Measurements from ENCODE around the gene SLC24A4.
A peak's percentile ranks its signal among the peaks of the same experiment; 100 is the strongest.

The SLC24A4 gene

GRCh38 chr14:92404018-92404417, 81.1 kb downstream of the SLC24A4 start:
- peaks cover 15% of the 10 kb centered on the region for H3K9me3 ChIP-seq (ENCODE audit: control insufficient read depth, low read length)
- 75 to 80% methylated on average over 4 of the region's 4 CpGs for WGBS, 2 experiments (ENCODE audit: insufficient coverage in 2 of 2)
- H3K27ac ChIP-seq (ENCODE audit: low read depth, low read length, severe bottlenecking) = no peak overlapping the region
- H3K4me1 ChIP-seq (ENCODE audit: control insufficient read depth, insufficient read depth, low read length, poor library complexity, severe bottlenecking) = peaks cover 25% of the 10 kb centered on the region
- H3K4me3 ChIP-seq (ENCODE audit: extremely low read depth, insufficient read depth, low read length, poor library complexity, severe bottlenecking) = no peak overlapping the region
- no peaks in the 10 kb centered on the region for H3K36me3 ChIP-seq (ENCODE audit: control insufficient read depth, insufficient read depth, low read length)

DNA sequence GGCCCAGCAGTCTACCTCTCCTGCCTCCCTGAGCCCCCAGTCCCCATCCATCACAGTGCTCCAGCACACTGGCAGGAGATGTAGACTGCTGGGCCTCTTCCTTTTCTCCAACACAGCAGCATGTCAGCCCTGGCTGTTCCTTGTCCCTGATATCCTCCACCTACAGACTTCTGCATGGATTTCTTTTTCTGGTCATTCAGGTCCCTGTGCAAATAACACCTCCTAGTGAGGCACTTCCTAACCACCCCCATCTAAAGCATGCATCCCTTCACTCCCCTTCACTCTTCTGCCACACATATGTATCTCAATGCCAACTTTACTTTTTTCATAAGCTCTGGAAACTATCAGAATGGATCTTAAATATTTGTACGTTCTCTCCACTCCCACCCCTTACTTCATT, 81.5 kb downstream of the SLC24A4 start:
- 80 to 83% methylated on average over 1 of the region's 1 CpG for WGBS, 2 experiments (ENCODE audit: insufficient coverage in 2 of 2)
- Histone ChIP-seq H3K27ac (ENCODE audit: low read depth, low read length, severe bottlenecking) (no peak overlapping the region), H3K4me3 (ENCODE audit: extremely low read depth, insufficient read depth, low read length, poor library complexity, severe bottlenecking) (no peak overlapping the region), H3K36me3 (ENCODE audit: control insufficient read depth, insufficient read depth, low read length) (no peaks in the 10 kb centered on the region), H3K9me3 (ENCODE audit: control insufficient read depth, low read length) (peaks cover 15% of the 10 kb centered on the region), H3K4me1 (ENCODE audit: control insufficient read depth, insufficient read depth, low read length, poor library complexity, severe bottlenecking) (peaks cover 27% of the 10 kb centered on the region)

GRCh38 chr14:92404938-92405337, 82.0 kb downstream of the SLC24A4 start:
- H3K27ac ChIP-seq (ENCODE audit: low read depth, low read length, severe bottlenecking) = no peak overlapping the region
- H3K4me3 ChIP-seq (ENCODE audit: extremely low read depth, insufficient read depth, low read length, poor library complexity, severe bottlenecking) = no peak overlapping the region
- no peaks in the 10 kb centered on the region for H3K36me3 ChIP-seq (ENCODE audit: control insufficient read depth, insufficient read depth, low read length)
- 100% methylated on average over 2 of the region's 2 CpGs; no CpG with 5 or more reads in 1 of the 2 experiments for WGBS, 2 experiments (ENCODE audit: insufficient coverage in 2 of 2)
- H3K9me3 ChIP-seq (ENCODE audit: control insufficient read depth, low read length) = peaks cover 15% of the 10 kb centered on the region
- H3K4me1 ChIP-seq (ENCODE audit: control insufficient read depth, insufficient read depth, low read length, poor library complexity, severe bottlenecking) = peaks cover 27% of the 10 kb centered on the region

GRCh38 chr14:92407410-92407809, 84.4 kb downstream of the SLC24A4 start:
- H3K27ac ChIP-seq (ENCODE audit: low read depth, low read length, severe bottlenecking) = no peak overlapping the region
- peaks cover 15% of the 10 kb centered on the region for H3K9me3 ChIP-seq (ENCODE audit: control insufficient read depth, low read length)
- H3K36me3 ChIP-seq (ENCODE audit: control insufficient read depth, insufficient read depth, low read length) = no peaks in the 10 kb centered on the region
- no peak overlapping the region for H3K4me3 ChIP-seq (ENCODE audit: extremely low read depth, insufficient read depth, low read length, poor library complexity, severe bottlenecking)
- peaks cover 15% of the 10 kb centered on the region for H3K4me1 ChIP-seq (ENCODE audit: control insufficient read depth, insufficient read depth, low read length, poor library complexity, severe bottlenecking)
- WGBS, 2 experiments (ENCODE audit: insufficient coverage in 2 of 2) = no CpG with 5 or more reads among the region's 1 CpG

- Histone ChIP-seq H3K36me3 (ENCODE audit: control insufficient read depth, insufficient read depth, low read length) (no peaks in the 10 kb centered on the region), H3K4me1 (ENCODE audit: control insufficient read depth, insufficient read depth, low read length, poor library complexity, severe bottlenecking) (peaks cover 15% of the 10 kb centered on the region), H3K4me3 (ENCODE audit: extremely low read depth, insufficient read depth, low read length, poor library complexity, severe bottlenecking) (no peak overlapping the region), H3K27ac (ENCODE audit: low read depth, low read length, severe bottlenecking) (peak overlapping the region; percentile 60), H3K9me3 (ENCODE audit: control insufficient read depth, low read length) (peaks cover 9% of the 10 kb centered on the region)
- 94 to 98% methylated on average over 5 to 6 of the region's 6 CpGs for WGBS, 2 experiments (ENCODE audit: insufficient coverage in 2 of 2)
These were observed 86.1 kb downstream of the SLC24A4 start for GRCh38 chr14:92409043-92409442.

DNA sequence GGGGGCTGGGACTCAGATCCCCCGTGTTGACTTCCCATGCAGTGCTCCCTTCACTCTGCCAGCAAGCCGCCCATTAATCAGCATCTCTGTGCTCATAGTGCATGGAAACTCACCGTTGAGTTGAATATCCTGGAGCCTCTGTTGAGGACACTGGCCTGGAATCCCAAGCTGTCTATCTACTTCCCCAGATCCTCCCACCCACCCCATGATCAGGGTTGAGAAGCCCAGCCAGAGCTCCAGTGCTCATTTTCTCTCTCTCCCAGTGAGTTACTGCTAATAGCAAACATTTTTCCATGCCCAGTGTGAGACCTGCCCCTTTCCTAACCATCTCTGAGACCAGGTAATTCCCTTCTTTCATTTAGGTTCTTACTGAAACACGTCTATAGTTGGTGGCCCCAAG, 88.2 kb downstream of the SLC24A4 start:
- 80 to 90% methylated on average over 3 to 4 of the region's 4 CpGs for WGBS, 2 experiments (ENCODE audit: insufficient coverage in 2 of 2)
- Histone ChIP-seq H3K27ac (ENCODE audit: low read depth, low read length, severe bottlenecking) (no peak overlapping the region), H3K36me3 (ENCODE audit: control insufficient read depth, insufficient read depth, low read length) (no peaks in the 10 kb centered on the region), H3K4me3 (ENCODE audit: extremely low read depth, insufficient read depth, low read length, poor library complexity, severe bottlenecking) (no peak overlapping the region), H3K4me1 (ENCODE audit: control insufficient read depth, insufficient read depth, low read length, poor library complexity, severe bottlenecking) (peaks cover 15% of the 10 kb centered on the region), H3K9me3 (ENCODE audit: control insufficient read depth, low read length) (peaks cover 6% of the 10 kb centered on the region)

DNA sequence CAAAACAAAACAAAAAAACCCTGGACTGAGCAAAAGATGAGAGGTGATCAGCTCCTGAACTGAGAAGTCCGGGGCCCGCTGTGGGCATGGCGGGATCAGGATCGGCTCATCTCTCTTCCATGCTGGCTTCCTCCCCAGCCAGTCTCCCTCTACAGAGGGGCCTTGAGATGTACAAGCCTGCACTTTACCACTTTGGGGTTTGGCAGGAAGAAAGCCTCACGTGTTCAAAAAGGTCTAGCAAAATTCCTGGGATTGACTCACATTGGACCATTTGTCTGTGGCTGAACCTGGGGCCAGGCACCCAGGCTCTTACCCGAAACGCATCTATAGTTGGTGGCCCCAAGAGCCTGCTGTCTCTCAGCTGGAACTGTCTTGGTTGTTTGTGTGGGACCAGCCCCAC, 89.0 kb downstream of the SLC24A4 start:
- Histone ChIP-seq H3K36me3 (ENCODE audit: control insufficient read depth, insufficient read depth, low read length) (no peaks in the 10 kb centered on the region), H3K4me3 (ENCODE audit: extremely low read depth, insufficient read depth, low read length, poor library complexity, severe bottlenecking) (no peak overlapping the region), H3K4me1 (ENCODE audit: control insufficient read depth, insufficient read depth, low read length, poor library complexity, severe bottlenecking) (peaks cover 15% of the 10 kb centered on the region), H3K9me3 (ENCODE audit: control insufficient read depth, low read length) (no peaks in the 10 kb centered on the region), H3K27ac (ENCODE audit: low read depth, low read length, severe bottlenecking) (no peak overlapping the region)
- WGBS, 2 experiments (ENCODE audit: insufficient coverage in 2 of 2) = 86 to 88% methylated on average over 7 of the region's 7 CpGs

DNA sequence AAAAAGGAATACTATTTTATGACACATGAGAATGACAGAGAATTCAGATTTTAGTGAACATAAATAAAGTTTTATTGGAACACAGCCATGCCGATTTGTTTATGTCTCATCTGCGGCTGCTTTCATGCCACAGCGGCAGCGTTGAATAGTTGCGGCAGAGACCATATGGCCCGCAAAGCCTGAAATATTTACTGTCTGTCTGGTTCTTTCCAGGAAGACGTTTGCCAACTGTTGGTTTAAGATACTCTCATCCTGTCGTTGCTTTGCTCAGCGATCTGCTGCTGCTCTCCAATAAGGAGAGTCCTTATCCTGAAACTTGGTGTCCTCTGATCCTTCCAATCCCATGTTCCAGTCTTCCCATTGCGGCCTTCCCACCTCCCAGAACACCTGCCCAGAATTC, 89.9 kb downstream of the SLC24A4 start:
- Histone ChIP-seq H3K36me3 (ENCODE audit: control insufficient read depth, insufficient read depth, low read length) (no peaks in the 10 kb centered on the region), H3K9me3 (ENCODE audit: control insufficient read depth, low read length) (no peaks in the 10 kb centered on the region), H3K4me1 (ENCODE audit: control insufficient read depth, insufficient read depth, low read length, poor library complexity, severe bottlenecking) (peaks cover 14% of the 10 kb centered on the region), H3K27ac (ENCODE audit: low read depth, low read length, severe bottlenecking) (no peak overlapping the region), H3K4me3 (ENCODE audit: extremely low read depth, insufficient read depth, low read length, poor library complexity, severe bottlenecking) (no peak overlapping the region)
- WGBS, 2 experiments (ENCODE audit: insufficient coverage in 2 of 2) = 91% methylated on average over 10 of the region's 10 CpGs

- H3K27ac ChIP-seq (ENCODE audit: low read depth, low read length, severe bottlenecking) = no peak overlapping the region
- H3K4me3 ChIP-seq (ENCODE audit: extremely low read depth, insufficient read depth, low read length, poor library complexity, severe bottlenecking) = no peak overlapping the region
- H3K4me1 ChIP-seq (ENCODE audit: control insufficient read depth, insufficient read depth, low read length, poor library complexity, severe bottlenecking) = peaks cover 9% of the 10 kb centered on the region
- H3K9me3 ChIP-seq (ENCODE audit: control insufficient read depth, low read length) = no peaks in the 10 kb centered on the region
- 71 to 94% methylated on average over 2 to 7 of the region's 7 CpGs for WGBS, 2 experiments (ENCODE audit: insufficient coverage in 2 of 2)
- no peaks in the 10 kb centered on the region for H3K36me3 ChIP-seq (ENCODE audit: control insufficient read depth, insufficient read depth, low read length)
These were observed 90.4 kb downstream of the SLC24A4 start for GRCh38 chr14:92413379-92413778.

GRCh38 chr14:92414690-92415445, 91.9 kb downstream of the SLC24A4 start:
- Histone ChIP-seq H3K9me3 (ENCODE audit: control insufficient read depth, low read length) (no peaks in the 10 kb centered on the region), H3K36me3 (ENCODE audit: control insufficient read depth, insufficient read depth, low read length) (no peaks in the 10 kb centered on the region), H3K4me1 (ENCODE audit: control insufficient read depth, insufficient read depth, low read length, poor library complexity, severe bottlenecking) (no peaks in the 10 kb centered on the region), H3K4me3 (ENCODE audit: extremely low read depth, insufficient read depth, low read length, poor library complexity, severe bottlenecking) (no peak overlapping the region), H3K27ac (ENCODE audit: low read depth, low read length, severe bottlenecking) (no peak overlapping the region)
- WGBS, 2 experiments (ENCODE audit: insufficient coverage in 2 of 2) = 81 to 83% methylated on average over 12 of the region's 13 CpGs

GRCh38 chr14:92415969-92416368, 93.0 kb downstream of the SLC24A4 start:
- Histone ChIP-seq H3K4me1 (ENCODE audit: control insufficient read depth, insufficient read depth, low read length, poor library complexity, severe bottlenecking) (no peaks in the 10 kb centered on the region), H3K4me3 (ENCODE audit: extremely low read depth, insufficient read depth, low read length, poor library complexity, severe bottlenecking) (no peak overlapping the region), H3K9me3 (ENCODE audit: control insufficient read depth, low read length) (no peaks in the 10 kb centered on the region), H3K27ac (ENCODE audit: low read depth, low read length, severe bottlenecking) (no peak overlapping the region), H3K36me3 (ENCODE audit: control insufficient read depth, insufficient read depth, low read length) (no peaks in the 10 kb centered on the region)
- 89 to 94% methylated on average over 3 to 7 of the region's 9 CpGs for WGBS, 2 experiments (ENCODE audit: insufficient coverage in 2 of 2)

Data from mesodermal cell (in vitro differentiated cells).